OCI-LY1 (cell line): ENCODE data around the gene TACC3.

Experiments used
- H2AFZ ChIP-seq: fragments of 200-600 bp; sonication (generic), shearing (Covaris generic); 2 replicates; pipeline ENCODE4 v1.6.0; 2014; ENCODE audit warnings: antibody characterized with exemption, mild to moderate bottlenecking, low read length
- H3F3A ChIP-seq: fragments of 200-600 bp; sonication (generic), shearing (Covaris generic); 2 replicates; pipeline ENCODE4 v1.6.0; 2014; ENCODE audit warnings: mild to moderate bottlenecking, antibody characterized with exemption, low read length, moderate library complexity; ENCODE audit not compliant: insufficient read depth
- H3K27ac ChIP-seq: fragments of 200-600 bp; sonication (generic); 2 replicates; pipeline ENCODE4 v1.5.1; 2014; ENCODE audit warnings: low read length, mixed run types, mild to moderate bottlenecking, low read depth; ENCODE audit not compliant: poor library complexity, severe bottlenecking
- H3K27me3 ChIP-seq: fragments of 200-600 bp; sonication (generic); 2 replicates; pipeline ENCODE4 v1.6.0; 2014; ENCODE audit warnings: antibody characterized with exemption, mild to moderate bottlenecking, low read length, moderate library complexity; ENCODE audit not compliant: insufficient read depth
- H3K36me3 ChIP-seq: fragments of 200-600 bp; sonication (generic); 2 replicates; pipeline ENCODE4 v1.6.1; 2014; ENCODE audit warnings: mild to moderate bottlenecking, antibody characterized with exemption, low read length, moderate library complexity, mixed read lengths; ENCODE audit not compliant: insufficient read depth
- H3K4me1 ChIP-seq: fragments of 200-600 bp; sonication (generic); 2 replicates; pipeline ENCODE4 v1.5.1; 2014; ENCODE audit warnings: mild to moderate bottlenecking, low read length, moderate library complexity; ENCODE audit not compliant: insufficient read depth, severe bottlenecking
- H3K4me2 ChIP-seq: fragments of 200-600 bp; sonication (generic), shearing (Covaris generic); 2 replicates; pipeline ENCODE4 v1.6.1; 2014; ENCODE audit warnings: low read length
- H3K4me3 ChIP-seq: fragments of 200-600 bp; sonication (generic); 2 replicates; pipeline ENCODE4 v1.5.1; 2014; ENCODE audit warnings: low read length, low read depth, mild to moderate bottlenecking, mixed read lengths; ENCODE audit not compliant: poor library complexity, severe bottlenecking
- H3K79me2 ChIP-seq: fragments of 200-600 bp; shearing (Covaris generic); 2 replicates; pipeline ENCODE4 v1.6.1; 2016; ENCODE audit warnings: mixed run types, low read length, mixed read lengths; ENCODE audit not compliant: insufficient read depth
- H3K9ac ChIP-seq: fragments of 200-600 bp; sonication (generic), shearing (Covaris generic); 2 replicates; pipeline ENCODE4 v1.6.1; 2014; ENCODE audit warnings: mild to moderate bottlenecking, low read length, mixed read lengths
- H3K9me2 ChIP-seq: fragments of 200-600 bp; sonication (generic), shearing (Covaris generic); 2 replicates; pipeline ENCODE4 v1.6.1; 2014; ENCODE audit warnings: low read depth, mild to moderate bottlenecking, low read length, mixed read lengths
- H3K9me3 ChIP-seq: fragments of 200-600 bp; shearing (Covaris generic); 2 replicates; pipeline ENCODE4 v1.6.1; 2014; ENCODE audit warnings: low read length, mixed read lengths
- H4K20me1 ChIP-seq: fragments of 200-600 bp; sonication (generic), shearing (Covaris generic); 2 replicates; pipeline ENCODE4 v1.6.0; 2016; ENCODE audit warnings: mild to moderate bottlenecking, low read length; ENCODE audit not compliant: insufficient read depth
- EZH2 ChIP-seq: fragments of 200-600 bp; sonication (generic), shearing (Covaris generic); IDR thresholded peaks from 2 replicates; pipeline ENCODE4 v1.8.0; 2017; ENCODE audit warnings: borderline replicate concordance, mixed run types, mild to moderate bottlenecking, antibody characterized with exemption, low read length, moderate library complexity, mixed read lengths
- TF ChIP-seq, protein P1 (sequence below): fragments of 200-600 bp; sonication (generic), shearing (Covaris generic); IDR thresholded peaks from 2 replicates; pipeline ENCODE4 v1.5.1; 2017; ENCODE audit warnings: mild to moderate bottlenecking, antibody characterized with exemption, low read length, moderate library complexity, mixed read lengths

The TACC3 gene

DNA sequence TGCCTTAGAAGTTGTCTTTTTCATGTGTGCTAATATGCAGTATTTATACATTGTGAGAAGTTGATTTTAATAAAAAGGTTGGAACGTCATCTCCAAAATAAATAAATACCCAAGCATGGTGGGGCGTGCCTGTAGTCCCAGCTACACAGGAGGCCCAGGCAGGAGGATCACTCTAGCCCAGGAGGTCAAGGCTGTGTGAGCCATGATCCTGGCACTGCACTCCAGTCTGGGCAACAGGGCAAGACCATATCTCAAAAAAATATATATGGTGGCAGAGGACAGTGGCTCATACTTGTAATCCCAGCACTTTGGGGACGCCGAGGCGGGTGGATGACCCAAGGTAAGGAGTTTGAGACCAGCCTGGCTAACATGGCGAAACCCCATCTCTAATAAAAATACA, 15.6 kb upstream of the TACC3 start:
- no peak overlapping the region for H3K27ac ChIP-seq
- no peak overlapping the region for H3K4me2 ChIP-seq
- no peak overlapping the region for H3K9ac ChIP-seq
- H3K79me2 ChIP-seq: peaks cover 60% of the 10 kb centered on the region
- H2AFZ ChIP-seq: no peak overlapping the region
- peaks cover 28% of the 10 kb centered on the region for H3K4me1 ChIP-seq
- H4K20me1 ChIP-seq: no peaks in the 10 kb centered on the region
- no peaks in the 10 kb centered on the region for H3F3A ChIP-seq
- peaks cover 87% of the 10 kb centered on the region for H3K36me3 ChIP-seq
- TF ChIP-seq, protein P1, sequence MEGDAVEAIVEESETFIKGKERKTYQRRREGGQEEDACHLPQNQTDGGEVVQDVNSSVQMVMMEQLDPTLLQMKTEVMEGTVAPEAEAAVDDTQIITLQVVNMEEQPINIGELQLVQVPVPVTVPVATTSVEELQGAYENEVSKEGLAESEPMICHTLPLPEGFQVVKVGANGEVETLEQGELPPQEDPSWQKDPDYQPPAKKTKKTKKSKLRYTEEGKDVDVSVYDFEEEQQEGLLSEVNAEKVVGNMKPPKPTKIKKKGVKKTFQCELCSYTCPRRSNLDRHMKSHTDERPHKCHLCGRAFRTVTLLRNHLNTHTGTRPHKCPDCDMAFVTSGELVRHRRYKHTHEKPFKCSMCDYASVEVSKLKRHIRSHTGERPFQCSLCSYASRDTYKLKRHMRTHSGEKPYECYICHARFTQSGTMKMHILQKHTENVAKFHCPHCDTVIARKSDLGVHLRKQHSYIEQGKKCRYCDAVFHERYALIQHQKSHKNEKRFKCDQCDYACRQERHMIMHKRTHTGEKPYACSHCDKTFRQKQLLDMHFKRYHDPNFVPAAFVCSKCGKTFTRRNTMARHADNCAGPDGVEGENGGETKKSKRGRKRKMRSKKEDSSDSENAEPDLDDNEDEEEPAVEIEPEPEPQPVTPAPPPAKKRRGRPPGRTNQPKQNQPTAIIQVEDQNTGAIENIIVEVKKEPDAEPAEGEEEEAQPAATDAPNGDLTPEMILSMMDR: no peak
- TF ChIP-seq EZH2: no peak
- H3K9me2 ChIP-seq: no peaks in the 10 kb centered on the region
- no peaks in the 10 kb centered on the region for H3K9me3 ChIP-seq
- H3K27me3 ChIP-seq: no peaks in the 10 kb centered on the region
- no peak overlapping the region for H3K4me3 ChIP-seq

DNA sequence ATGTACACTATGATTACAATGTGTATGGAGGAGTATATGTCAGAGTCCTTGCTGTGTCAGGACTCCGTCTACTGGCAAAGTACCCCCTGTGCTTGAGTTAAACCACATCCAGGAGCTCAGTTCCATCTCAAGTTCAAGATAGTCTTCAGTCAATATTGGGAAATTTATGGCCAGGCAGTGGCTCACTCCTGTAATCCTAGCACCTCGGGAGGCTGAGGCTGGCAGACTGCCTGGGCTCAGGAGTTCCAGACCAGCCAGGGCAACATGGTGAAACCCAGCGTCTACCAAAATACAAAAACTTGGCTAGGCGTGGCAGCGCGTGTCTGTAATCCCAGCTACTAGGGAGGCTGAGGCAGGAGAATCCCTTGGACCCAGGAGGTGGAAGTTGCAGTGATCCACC, 15.0 kb upstream of the TACC3 start:
- H3K27ac ChIP-seq: no peak overlapping the region
- H3K4me1 ChIP-seq: peaks cover 29% of the 10 kb centered on the region
- H3K27me3 ChIP-seq: no peaks in the 10 kb centered on the region
- H3K9me2 ChIP-seq: no peaks in the 10 kb centered on the region
- TF ChIP-seq, protein P1: no peak
- no peak for TF ChIP-seq EZH2
- H3K79me2 ChIP-seq: peaks cover 67% of the 10 kb centered on the region
- H3K4me3 ChIP-seq: no peak overlapping the region
- no peaks in the 10 kb centered on the region for H3F3A ChIP-seq
- no peak overlapping the region for H3K9ac ChIP-seq
- H3K9me3 ChIP-seq: no peaks in the 10 kb centered on the region
- H3K36me3 ChIP-seq: peaks cover 85% of the 10 kb centered on the region
- H4K20me1 ChIP-seq: no peaks in the 10 kb centered on the region
- H3K4me2 ChIP-seq: no peak overlapping the region
- H2AFZ ChIP-seq: no peak overlapping the region

DNA sequence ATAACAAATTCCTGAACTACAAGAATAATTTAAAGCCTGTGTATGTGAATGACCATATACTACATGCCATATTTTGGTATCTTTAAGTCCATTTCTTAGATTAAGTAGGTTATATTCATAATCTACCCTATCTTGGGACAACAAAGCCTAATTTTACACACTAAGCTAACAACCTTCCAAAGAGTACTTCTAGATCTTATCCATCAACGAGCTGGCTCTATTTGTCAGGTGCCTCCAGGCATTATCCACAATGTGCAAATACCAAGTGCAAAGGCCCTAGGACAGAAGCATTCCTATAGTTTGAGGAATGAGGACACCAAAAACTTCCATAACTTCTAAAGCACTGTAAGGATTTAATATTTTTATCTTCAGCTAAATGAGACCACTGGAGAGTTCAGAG, 12.7 kb upstream of the TACC3 start:
- Histone ChIP-seq H2AFZ (no peak overlapping the region), H3K9me2 (no peaks in the 10 kb centered on the region), H3K36me3 (peaks cover 70% of the 10 kb centered on the region), H3K79me2 (peaks cover 66% of the 10 kb centered on the region), H3K4me2 (peak overlapping the region; percentile 89), H3K4me3 (peak overlapping the region; percentile 99), H4K20me1 (no peaks in the 10 kb centered on the region), H3K9me3 (no peaks in the 10 kb centered on the region), H3K4me1 (peaks cover 29% of the 10 kb centered on the region), H3K27ac (no peak overlapping the region), H3F3A (no peaks in the 10 kb centered on the region), H3K9ac (no peak overlapping the region; the same call in 1 of the 2 replicates), H3K27me3 (no peaks in the 10 kb centered on the region)
- TF ChIP-seq, protein P1: no peak
- no peak for TF ChIP-seq EZH2
